Psoas muscle (tissue), 8 donors: ENCODE data around the gene GCNT2. TPM values are rescaled to one million over a fixed set of nuclear protein-coding genes. Genes with fewer than 3 reads are reported as not detected.

Source experiments
- ATAC-seq, 4 donors: fragments of 200-7000 bp; cut with Tn5 transposase; one replicate each; pipeline ENCODE4 v1.9.1; 2020; ENCODE audit warnings: moderate library complexity in 3 of 4, mild to moderate bottlenecking in 2 of 4
- DNase-seq, 2 donors: peaks; one replicate each; pipeline ENCODE4 v3.0.0-alpha.2; 2020
- H3K27ac ChIP-seq: fragments of 200-600 bp; one replicate; pipeline ENCODE4 v1.8.0; 2022
- H3K27me3 ChIP-seq, 3 donors: fragments of 200-600 bp in 1 of 3; one replicate each; pipeline versions ENCODE4 v1.6.1 to v1.8.0; 2013 to 2022; ENCODE audit warnings: low read length in 2 of 3, mild to moderate bottlenecking in 2 of 3, moderate library complexity in 1 of 3; ENCODE audit not compliant: insufficient read depth in 3 of 3
- H3K36me3 ChIP-seq, 2 donors: fragments of 200-600 bp in 1 of 2; one replicate each; pipeline versions ENCODE4 v1.6.1 to v1.8.0; 2013 to 2022; ENCODE audit warnings: low read depth in 1 of 2, mild to moderate bottlenecking in 1 of 2, moderate library complexity in 1 of 2; ENCODE audit not compliant: insufficient read depth in 1 of 2
- H3K4me1 ChIP-seq: fragments of 200-600 bp; one replicate; pipeline ENCODE4 v1.8.0; 2022
- H3K4me3 ChIP-seq: fragments of 200-600 bp; one replicate; pipeline ENCODE4 v1.8.0; 2022; ENCODE audit warnings: mild to moderate bottlenecking
- H3K9me3 ChIP-seq: fragments of 200-600 bp; one replicate; pipeline ENCODE4 v1.8.0; 2022
- CTCF ChIP-seq: fragments of 200-600 bp; IDR thresholded peaks from one replicate; pipeline ENCODE4 v1.8.0; 2022; ENCODE audit warnings: antibody characterized with exemption
- WGBS, 3 donors: extraction: QIAGEN DNeasy Blood & Tissue Kit; methylation state at CpG; one replicate each; pipeline versions ENCODE4 v1.1.6 to v1.1.7; 2013; 5-methylcytosine and 5-hydroxymethylcytosine counted together
- intact Hi-C, 2 donors: fragments of 100-400 bp; cut with DNase I; formaldehyde crosslinking; loops; one replicate each; pipeline versions ENCODE4 v1.11.0 to v1.14.2; 2022
- polyA plus RNA-seq, 3 donors: library from polyadenylated mRNA; stranded (reverse); fragments of 200-250 nt; gene quantifications; one replicate each; pipeline ENCODE4 v1.2.3, GENCODE V29; 2013
- total RNA-seq, 4 donors: library from RNA; stranded (reverse); fragmentation: NEBNext Ultra II Directional in 2 of 4; extraction: Animal tissue kit (Norgen Biotek cat#: 25700) in 2 of 4; gene quantifications; one replicate each; pipeline versions ENCODE4 v1.2.1 to v1.2.4, GENCODE V29; 2021 to 2023
- donor health status: healthy with polysubstance abuse.
- donor health status: DM: no; HTN: no; CAD: no; lungs with moderate emphysema.
- donor health status: Bipolar disorder and iron deficiency.
- donor health status: healthy.
- donor health status: DM: yes; HTN: yes; CAD: no.
- donor health status: DM: no; HTN: no; CAD: no.
- donor health status: DM: no; HTN: no; CAD: no.
- donor health status: DM: yes; HTN: yes; CAD: no.

The GCNT2 gene
- total and polyA plus RNA-seq, 7 donors, result 0.27 to 23.1 (median 10.1) TPM

DNA sequence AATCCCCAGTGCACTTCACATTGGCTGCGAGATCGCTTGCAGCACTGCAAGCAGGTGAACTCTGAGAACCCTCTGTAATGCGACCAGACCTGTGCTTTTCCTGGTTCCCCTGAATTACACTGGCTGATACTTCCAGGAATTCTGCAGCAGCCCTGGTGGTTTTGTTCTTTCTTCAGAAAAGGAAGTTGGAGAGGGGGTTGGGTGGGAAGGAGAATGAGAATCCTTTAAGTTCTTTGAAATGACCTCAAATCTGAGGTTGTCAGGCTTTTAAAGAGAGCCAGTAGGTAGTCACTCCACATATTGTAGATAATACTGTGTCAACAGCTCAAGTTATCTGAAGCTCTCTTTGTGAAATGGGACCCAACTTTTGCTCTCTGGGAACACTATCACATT is 62.4 kb downstream of the GCNT2 start:
- 23 to 36% (median 33%) methylated on average over 3 of the region's 3 CpGs for WGBS, 3 donors
- intact Hi-C loops, result loop anchor here in 1 of 2 donors (10.0 kb wide), 1 partner anchor 1119 kb away; no protein-coding TSS in a partner anchor
- ATAC-seq, result peak in 1 of 4 donors; percentile 23
- DNase-seq, result no peak
- no peaks in the 10 kb centered on the region for H3K9me3 ChIP-seq
- no peak overlapping the region for H3K4me3 ChIP-seq
- H3K27ac ChIP-seq, result no peak overlapping the region
- H3K4me1 ChIP-seq, result no peaks in the 10 kb centered on the region
- no peak for TF ChIP-seq CTCF
- no peaks in the 10 kb centered on the region for H3K36me3 ChIP-seq
- peaks cover 0 to 4% (median 0%) of the 10 kb centered on the region in 3 donors for H3K27me3 ChIP-seq

DNA sequence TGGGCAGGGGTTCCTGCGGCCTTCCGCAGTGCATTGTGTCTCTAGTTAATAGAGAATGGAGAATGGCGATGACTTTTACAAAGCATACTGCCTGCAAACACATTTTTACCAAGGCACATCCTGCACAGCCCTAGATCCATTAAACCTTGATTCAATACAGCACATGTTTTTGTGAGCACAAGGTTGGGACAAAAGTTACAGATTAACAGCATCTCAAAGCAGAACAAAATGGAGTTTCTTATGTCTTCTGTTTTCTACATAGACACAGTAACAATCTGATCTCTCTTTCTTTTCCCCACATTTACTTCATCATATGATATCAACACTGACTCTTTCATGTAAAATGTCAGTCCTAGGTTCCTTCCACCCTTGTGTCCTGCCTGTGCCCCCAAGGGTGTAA is 63.5 kb downstream of the GCNT2 start:
- Histone ChIP-seq H3K36me3 (no peaks in the 10 kb centered on the region), H3K4me3 (no peak overlapping the region), H3K9me3 (no peaks in the 10 kb centered on the region), H3K4me1 (no peaks in the 10 kb centered on the region), H3K27ac (no peak overlapping the region), H3K27me3 (peaks cover 0 to 4% (median 0%) of the 10 kb centered on the region in 3 donors)
- ATAC-seq (no peak), DNase-seq (no peak)
- 89 to 98% (median 90%) methylated on average over 3 of the region's 3 CpGs for WGBS, 3 donors
- intact Hi-C loops, result loop anchor here in 1 of 2 donors (10.0 kb wide), 1 partner anchor 1120 kb away; no protein-coding TSS in a partner anchor
- TF ChIP-seq CTCF, result no peak

GRCh38 chr6:10585209-10585845 is 64.2 kb downstream of the GCNT2 start:
- Histone ChIP-seq H3K27me3 (peaks cover 0 to 4% (median 0%) of the 10 kb centered on the region in 3 donors), H3K4me1 (no peaks in the 10 kb centered on the region)
- 46 to 47% (median 46%) methylated on average over 13 of the region's 13 CpGs for WGBS, 3 donors

GRCh38 chr6:10586302-10586701 is 65.2 kb downstream of the GCNT2 start:
- Histone ChIP-seq H3K4me1 (no peaks in the 10 kb centered on the region), H3K27ac (no peak overlapping the region), H3K9me3 (no peaks in the 10 kb centered on the region), H3K36me3 (no peaks in the 10 kb centered on the region), H3K27me3 (peaks cover 0 to 2% (median 0%) of the 10 kb centered on the region in 3 donors), H3K4me3 (no peak overlapping the region)
- ATAC-seq (no peak), DNase-seq (no peak)
- intact Hi-C loops, result loop anchor here in 1 of 2 donors (10.0 kb wide), 1 partner anchor 1122 kb away; no protein-coding TSS in a partner anchor
- TF ChIP-seq CTCF, result no peak
- WGBS, 3 donors, result 58 to 63% (median 63%) methylated on average over 5 of the region's 5 CpGs

More at GRCh38 chr6:10585209-10585845, 64.2 kb downstream of the GCNT2 start:
- H3K4me3 ChIP-seq, result no peak overlapping the region
- H3K9me3 ChIP-seq, result no peaks in the 10 kb centered on the region
- H3K27ac ChIP-seq, result no peak overlapping the region
- DNase-seq (no peak), ATAC-seq (peak in 1 of 4 donors; percentile 11)
- H3K36me3 ChIP-seq, result no peaks in the 10 kb centered on the region
- intact Hi-C loops, result loop anchor here in 1 of 2 donors (10.0 kb wide), 1 partner anchor 1121 kb away; no protein-coding TSS in a partner anchor
- no peak for TF ChIP-seq CTCF
